Measurements from ENCODE around the gene ZNF260.
A peak's percentile ranks its signal among the peaks of the same experiment; 100 is the strongest.
"Not testable (repeated sequence)": the region's sequence is repeated elsewhere in the genome, so short reads cannot be mapped to it uniquely, and the experiment has no call there.

The ZNF260 gene

GRCh38 chr19:36528194-36528920 is at the start of gene ZNF260:
Gene ZNF260 (minus strand): TSS chr19:36528271. CDS start chr19:36515238, 13,033 bp downstream.
- FAIRE-seq, result peak; percentile 96

- no peak for FAIRE-seq
Measured at GRCh38 chr19:36577271-36577996, 49.4 kb upstream of the ZNF260 start.

- no peak for FAIRE-seq
Measured at GRCh38 chr19:36574741-36575140, 46.7 kb upstream of the ZNF260 start.

GRCh38 chr19:36573895-36574720 is 46.0 kb upstream of the ZNF260 start:
- no peak for FAIRE-seq

GRCh38 chr19:36573020-36573894 is 45.2 kb upstream of the ZNF260 start, which contains the start of gene ZNF529:
Gene ZNF529 (minus strand): TSS chr19:36573292. CDS start chr19:36572346, 946 bp downstream.
- FAIRE-seq, result peak; percentile 37

GRCh38 chr19:36572593-36573019 is 44.5 kb upstream of the ZNF260 start:
- FAIRE-seq, result no peak

GRCh38 chr19:36564391-36564790 is 36.3 kb upstream of the ZNF260 start:
- no peak for FAIRE-seq

GRCh38 chr19:36547001-36547732 is 19.1 kb upstream of the ZNF260 start:
- FAIRE-seq, result no peak

GRCh38 chr19:36528921-36529518 is 949 bp upstream of the ZNF260 start:
- no peak for FAIRE-seq

- no peak for FAIRE-seq
Measured at GRCh38 chr19:36527873-36528193, 238 bp downstream of the ZNF260 start.

GRCh38 chr19:36527341-36527740 is 730 bp downstream of the ZNF260 start:
- FAIRE-seq, result no peak

GRCh38 chr19:36526581-36526980 is 1.5 kb downstream of the ZNF260 start:
- no peak for FAIRE-seq

- FAIRE-seq, result no peak
Measured at GRCh38 chr19:36524617-36525016, 3.5 kb downstream of the ZNF260 start.

- no peak for FAIRE-seq
Measured at GRCh38 chr19:36514012-36514612, 14.0 kb downstream of the ZNF260 start.

- no peak for FAIRE-seq
Measured at GRCh38 chr19:36508325-36508724, 19.7 kb downstream of the ZNF260 start.

GRCh38 chr19:36501973-36502372 is 26.1 kb downstream of the ZNF260 start:
- FAIRE-seq, result no peak

- FAIRE-seq, result no peak
Measured at GRCh38 chr19:36497001-36497400, 31.1 kb downstream of the ZNF260 start.

GRCh38 chr19:36492689-36493453 is 35.2 kb downstream of the ZNF260 start:
- not testable (repeated sequence) for FAIRE-seq

GRCh38 chr19:36490846-36491245 is 37.2 kb downstream of the ZNF260 start:
- FAIRE-seq, result not testable (repeated sequence)

- peak; percentile 87 for FAIRE-seq
Measured at GRCh38 chr19:36489920-36490415, 38.1 kb downstream of the ZNF260 start.

Data from A204.1 (cell line).